GM12891 (cell line): ENCODE results near the gene ADGRG4.
"Not testable (repeated sequence)": the region's sequence is repeated elsewhere in the genome, so short reads cannot be mapped to it uniquely, and the experiment has no call there.

ENCODE experiments used
- POLR2A ChIP-seq: IDR thresholded peaks from 2 replicates; pipeline ENCODE4 v1.6.1; 2011; ENCODE audit warnings: low read depth, low read length, control low read depth
- POLR2AphosphoS5 ChIP-seq: IDR thresholded peaks from 2 replicates; pipeline ENCODE4 v1.6.1; 2011; ENCODE audit warnings: low read depth, low read length, control low read depth
- POU2F2 ChIP-seq: IDR thresholded peaks from 2 replicates; pipeline ENCODE4 v1.6.1; 2011; ENCODE audit warnings: low read depth, mild to moderate bottlenecking, control low read depth, low read length, moderate library complexity
- SPI1 ChIP-seq: IDR thresholded peaks from 2 replicates; pipeline ENCODE4 v1.6.1; 2011; ENCODE audit warnings: low read depth, low read length, control low read depth
- TAF1 ChIP-seq: IDR thresholded peaks from 2 replicates; pipeline ENCODE4 v1.6.1; 2011; ENCODE audit warnings: low read depth, low read length, control low read depth

DNA sequence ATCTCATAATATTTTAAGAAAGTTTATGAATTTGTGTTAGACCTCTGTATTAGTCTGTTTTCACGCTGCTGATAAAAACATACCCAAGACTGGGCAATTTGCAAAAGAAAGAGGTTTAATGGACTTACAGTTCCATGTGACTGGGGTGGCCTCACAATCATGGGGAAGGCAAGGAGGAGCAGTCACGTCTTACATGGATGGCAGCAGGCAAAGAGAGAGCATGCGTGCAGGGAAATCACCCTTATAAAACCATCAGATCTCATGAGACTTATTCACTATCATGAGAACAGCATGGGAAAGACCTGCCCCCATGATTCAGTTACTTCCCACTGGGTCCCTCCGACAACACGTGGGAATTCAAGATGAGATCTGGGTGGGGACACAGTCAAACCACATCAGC lies 14.4 kb upstream of the ADGRG4 start:
- TF ChIP-seq POLR2A, SPI1, POLR2AphosphoS5, TAF1, POU2F2: not testable (repeated sequence)
